GM12892 (cell line): ENCODE measurements around the gene SELENOM.

ENCODE experiments used
- DNase-seq: peaks from one replicate; pipeline ENCODE4 v3.0.0; 2011; ENCODE audit not compliant: insufficient read length
- FAIRE-seq: peaks from 2 replicates; lab custom pipeline; 2011; peaks lifted over from hg19 to GRCh38; lab: Jason Lieb, UNC
- POLR2A ChIP-seq: IDR thresholded peaks from 2 replicates; pipeline ENCODE4 v1.6.1; 2011; ENCODE audit warnings: low read depth, low read length, control low read depth
- POLR2AphosphoS5 ChIP-seq: IDR thresholded peaks from 2 replicates; pipeline ENCODE4 v1.6.1; 2011; ENCODE audit warnings: low read depth, low read length, control low read depth
- TAF1 ChIP-seq: IDR thresholded peaks from 2 replicates; pipeline ENCODE4 v1.6.1; 2011; ENCODE audit warnings: low read depth, mild to moderate bottlenecking, control low read depth, low read length, borderline replicate concordance

SELENOM gene

GRCh38 chr22:31056986-31057599 is 50.3 kb downstream of the SELENOM start:
- FAIRE-seq: no peak
- TF ChIP-seq POLR2A (no peak), TAF1 (no peak)
- no peak for DNase-seq

GRCh38 chr22:31055635-31056159 is 51.7 kb downstream of the SELENOM start:
- FAIRE-seq (no peak), DNase-seq (no peak)

DNA sequence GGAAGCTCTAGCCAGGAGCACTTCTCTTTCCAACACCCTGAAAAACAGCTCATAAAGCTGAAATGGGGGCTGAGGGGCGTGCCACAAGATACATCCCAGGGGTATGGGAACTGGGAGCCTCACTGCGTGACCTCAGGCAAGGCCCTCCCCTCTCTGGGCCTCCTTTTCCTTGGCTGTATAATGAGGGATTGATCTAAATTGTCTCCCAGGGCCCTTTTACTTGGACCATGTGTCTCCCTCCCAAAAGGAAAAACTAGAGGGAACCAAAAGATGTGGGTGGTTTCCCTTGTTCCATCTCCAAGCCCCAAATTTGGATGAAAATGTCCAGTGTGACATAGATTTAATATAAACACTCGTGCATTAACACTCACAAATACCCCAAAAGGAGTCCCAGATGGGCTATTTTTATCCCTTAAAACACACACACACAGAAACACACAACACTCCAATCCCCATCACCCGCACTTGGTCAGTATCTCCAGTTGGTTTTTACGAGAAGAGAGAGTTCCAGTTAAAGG is 52.2 kb downstream of the SELENOM start:
- DNase-seq: no peak
- no peak for FAIRE-seq
- no peak for TF ChIP-seq POLR2A
- no peak for TF ChIP-seq POLR2AphosphoS5
- TF ChIP-seq TAF1: no peak

More at GRCh38 chr22:31055635-31056159, 51.7 kb downstream of the SELENOM start:
- TF ChIP-seq TAF1: no peak
- no peak for TF ChIP-seq POLR2AphosphoS5
- TF ChIP-seq POLR2A: no peak
